Ishikawa (cell line): ENCODE measurements around the gene PKLR.

Experiments used
- CEBPB ChIP-seq: IDR thresholded peaks from 2 replicates; pipeline ENCODE4 v1.6.1; 2012
- EGR1 ChIP-seq: IDR thresholded peaks from 2 replicates; pipeline ENCODE4 v1.6.1; 2012
- EP300 ChIP-seq: IDR thresholded peaks from 2 replicates; pipeline ENCODE4 v1.6.1; 2012; ENCODE audit warnings: borderline replicate concordance
- RAD21 ChIP-seq: IDR thresholded peaks from 2 replicates; pipeline ENCODE4 v1.6.1; 2012; ENCODE audit warnings: low read depth
- REST ChIP-seq: IDR thresholded peaks from 2 replicates; pipeline ENCODE4 v1.6.1; 2012; ENCODE audit warnings: low read depth, mild to moderate bottlenecking
- TAF1 ChIP-seq: IDR thresholded peaks from 2 replicates; pipeline ENCODE4 v1.6.1; 2012; ENCODE audit warnings: low read depth, mild to moderate bottlenecking
- TF ChIP-seq, protein P1 (sequence below): IDR thresholded peaks from 2 replicates; pipeline ENCODE4 v1.6.1; 2012

DNA sequence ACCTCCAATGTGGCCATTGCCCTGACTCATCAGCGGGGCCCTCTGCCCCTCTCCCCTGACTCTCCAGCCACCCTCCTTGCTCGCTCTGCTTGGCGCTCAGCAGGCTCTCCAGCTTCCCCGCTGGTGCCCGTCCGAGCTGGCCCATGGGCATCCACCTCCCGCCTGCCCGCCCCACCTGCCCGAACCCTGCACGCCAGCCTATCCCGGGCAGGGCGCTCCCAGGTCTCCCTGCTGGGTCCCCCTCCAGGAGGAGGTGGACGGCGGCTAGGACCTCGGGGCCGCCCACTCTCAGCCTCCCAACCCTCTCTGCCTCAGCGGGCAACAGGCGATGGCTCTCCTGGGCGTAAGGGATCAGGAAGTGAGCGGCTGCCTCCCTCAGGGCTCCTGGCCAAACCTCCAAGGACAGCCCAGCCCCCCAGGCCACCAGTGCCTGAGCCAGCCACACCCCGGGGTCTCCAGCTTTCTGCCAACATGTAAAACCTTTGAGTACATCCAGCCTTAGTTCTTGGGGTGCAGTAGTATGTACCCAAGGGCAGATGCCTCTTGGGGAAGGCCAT lies 13.2 kb downstream of the PKLR start:
- TF ChIP-seq RAD21 (no peak), REST (no peak), EGR1 (no peak), TAF1 (no peak), EP300 (no peak), CEBPB (no peak)
- TF ChIP-seq, protein P1, sequence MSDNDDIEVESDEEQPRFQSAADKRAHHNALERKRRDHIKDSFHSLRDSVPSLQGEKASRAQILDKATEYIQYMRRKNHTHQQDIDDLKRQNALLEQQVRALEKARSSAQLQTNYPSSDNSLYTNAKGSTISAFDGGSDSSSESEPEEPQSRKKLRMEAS: no peak
